Mucosa of stomach (tissue), 1 donor: ENCODE data around the gene CSAG2.
"Not testable (repeated sequence)": the region's sequence is repeated elsewhere in the genome, so short reads cannot be mapped to it uniquely, and the experiment has no call there.

Source experiments
- H3K27me3 ChIP-seq: one replicate; pipeline ENCODE4 v1.7.0; 2013; ENCODE audit warnings: mild to moderate bottlenecking, low read length; ENCODE audit not compliant: control insufficient read depth, insufficient read depth
- H3K36me3 ChIP-seq: one replicate; pipeline ENCODE4 v1.7.0; 2013; ENCODE audit warnings: low read length; ENCODE audit not compliant: control insufficient read depth, insufficient read depth
- H3K4me1 ChIP-seq: one replicate; pipeline ENCODE4 v1.7.0; 2013; ENCODE audit warnings: mild to moderate bottlenecking, low read length; ENCODE audit not compliant: control insufficient read depth, insufficient read depth
- H3K4me3 ChIP-seq: one replicate; pipeline ENCODE4 v1.7.0; 2013; ENCODE audit warnings: low read length
- H3K9ac ChIP-seq: one replicate; pipeline ENCODE4 v1.7.0; 2013; ENCODE audit warnings: mild to moderate bottlenecking, low read length, moderate library complexity
- H3K9me3 ChIP-seq: one replicate; pipeline ENCODE4 v1.7.0; 2013; ENCODE audit warnings: mild to moderate bottlenecking, low read length, moderate library complexity; ENCODE audit not compliant: control insufficient read depth
- donor health status: Pancreatic carcinoma.

CSAG2 gene

GRCh38 chrX:152713815-152714787 lies 5.0 kb upstream of the CSAG2 start, which contains the start of gene MAGEA2B:
MAGEA2B (plus strand) TSS chrX:152714628; CDS start chrX:152717107, 2,479 bp downstream.
- not testable (repeated sequence) for H3K27me3 ChIP-seq, H3K9me3 ChIP-seq, H3K4me1 ChIP-seq, H3K4me3 ChIP-seq, H3K36me3 ChIP-seq, H3K9ac ChIP-seq

GRCh38 chrX:152713195-152713594 lies 4.1 kb upstream of the CSAG2 start:
- H3K4me1 ChIP-seq, H3K27me3 ChIP-seq, H3K9ac ChIP-seq, H3K4me3 ChIP-seq, H3K9me3 ChIP-seq, H3K36me3 ChIP-seq: not testable (repeated sequence)

GRCh38 chrX:152706500-152706899 lies 2.6 kb downstream of the CSAG2 start:
- not testable (repeated sequence) for H3K4me1 ChIP-seq, H3K36me3 ChIP-seq, H3K9ac ChIP-seq, H3K27me3 ChIP-seq, H3K9me3 ChIP-seq, H3K4me3 ChIP-seq

GRCh38 chrX:152700390-152700789 lies 8.7 kb downstream of the CSAG2 start:
- H3K27me3 ChIP-seq, H3K9ac ChIP-seq, H3K9me3 ChIP-seq, H3K4me1 ChIP-seq, H3K36me3 ChIP-seq, H3K4me3 ChIP-seq: not testable (repeated sequence)

GRCh38 chrX:152697952-152698931 lies 10.8 kb downstream of the CSAG2 start, which contains the start of gene MAGEA3:
MAGEA3 (plus strand) TSS chrX:152698794; CDS start chrX:152700833, 2,039 bp downstream.
- H3K27me3 ChIP-seq, H3K36me3 ChIP-seq, H3K4me3 ChIP-seq, H3K4me1 ChIP-seq, H3K9me3 ChIP-seq, H3K9ac ChIP-seq: not testable (repeated sequence)

- H3K4me1 ChIP-seq, H3K4me3 ChIP-seq, H3K36me3 ChIP-seq, H3K27me3 ChIP-seq, H3K9ac ChIP-seq, H3K9me3 ChIP-seq: not testable (repeated sequence)
These were observed 28.1 kb downstream of the CSAG2 start for GRCh38 chrX:152681012-152681411.

GRCh38 chrX:152674652-152675051 lies 34.4 kb downstream of the CSAG2 start:
- not testable (repeated sequence) for H3K9ac ChIP-seq, H3K9me3 ChIP-seq, H3K4me1 ChIP-seq, H3K36me3 ChIP-seq, H3K27me3 ChIP-seq, H3K4me3 ChIP-seq

- no peaks in the 10 kb centered on the region for H3K4me1 ChIP-seq
- H3K9ac ChIP-seq = no peak overlapping the region
- no peaks in the 10 kb centered on the region for H3K27me3 ChIP-seq
- H3K4me3 ChIP-seq = no peak overlapping the region
- H3K9me3 ChIP-seq = no peaks in the 10 kb centered on the region
- no peaks in the 10 kb centered on the region for H3K36me3 ChIP-seq
These were observed 34.9 kb downstream of the CSAG2 start for GRCh38 chrX:152674135-152674534.

GRCh38 chrX:152663086-152663485 lies 46.0 kb downstream of the CSAG2 start:
- no peaks in the 10 kb centered on the region for H3K36me3 ChIP-seq
- H3K4me3 ChIP-seq = no peak overlapping the region
- H3K27me3 ChIP-seq = no peaks in the 10 kb centered on the region
- no peak overlapping the region for H3K9ac ChIP-seq
- no peaks in the 10 kb centered on the region for H3K4me1 ChIP-seq
- no peaks in the 10 kb centered on the region for H3K9me3 ChIP-seq

GRCh38 chrX:152658302-152658701 lies 50.8 kb downstream of the CSAG2 start:
- no peaks in the 10 kb centered on the region for H3K9me3 ChIP-seq
- H3K27me3 ChIP-seq = no peaks in the 10 kb centered on the region
- H3K36me3 ChIP-seq = no peaks in the 10 kb centered on the region
- no peak overlapping the region for H3K4me3 ChIP-seq
- no peaks in the 10 kb centered on the region for H3K4me1 ChIP-seq
- no peak overlapping the region for H3K9ac ChIP-seq
